Uterus (tissue), 2 donors: Measurements from ENCODE around the gene INTS4.

Source experiments
- POLR2A ChIP-seq, 2 donors: fragments of 450-650 bp; IDR thresholded peaks; one replicate each; pipeline ENCODE4 v1.6.1; 2016; ENCODE audit warnings: antibody characterized with exemption in 2 of 2, mild to moderate bottlenecking in 1 of 2, moderate library complexity in 1 of 2
- TF ChIP-seq, protein P1 (sequence below), 4 experiments: fragments of 200-600 bp in 2 of 4; fragments of 450-650 bp in 2 of 4; sonication (generic) in 2 of 4; IDR thresholded peaks; one replicate each; pipeline ENCODE4 v1.5.1; 2016 to 2019; ENCODE audit warnings: antibody characterized with exemption in 4 of 4, mild to moderate bottlenecking in 2 of 4, moderate library complexity in 1 of 4

DNA sequence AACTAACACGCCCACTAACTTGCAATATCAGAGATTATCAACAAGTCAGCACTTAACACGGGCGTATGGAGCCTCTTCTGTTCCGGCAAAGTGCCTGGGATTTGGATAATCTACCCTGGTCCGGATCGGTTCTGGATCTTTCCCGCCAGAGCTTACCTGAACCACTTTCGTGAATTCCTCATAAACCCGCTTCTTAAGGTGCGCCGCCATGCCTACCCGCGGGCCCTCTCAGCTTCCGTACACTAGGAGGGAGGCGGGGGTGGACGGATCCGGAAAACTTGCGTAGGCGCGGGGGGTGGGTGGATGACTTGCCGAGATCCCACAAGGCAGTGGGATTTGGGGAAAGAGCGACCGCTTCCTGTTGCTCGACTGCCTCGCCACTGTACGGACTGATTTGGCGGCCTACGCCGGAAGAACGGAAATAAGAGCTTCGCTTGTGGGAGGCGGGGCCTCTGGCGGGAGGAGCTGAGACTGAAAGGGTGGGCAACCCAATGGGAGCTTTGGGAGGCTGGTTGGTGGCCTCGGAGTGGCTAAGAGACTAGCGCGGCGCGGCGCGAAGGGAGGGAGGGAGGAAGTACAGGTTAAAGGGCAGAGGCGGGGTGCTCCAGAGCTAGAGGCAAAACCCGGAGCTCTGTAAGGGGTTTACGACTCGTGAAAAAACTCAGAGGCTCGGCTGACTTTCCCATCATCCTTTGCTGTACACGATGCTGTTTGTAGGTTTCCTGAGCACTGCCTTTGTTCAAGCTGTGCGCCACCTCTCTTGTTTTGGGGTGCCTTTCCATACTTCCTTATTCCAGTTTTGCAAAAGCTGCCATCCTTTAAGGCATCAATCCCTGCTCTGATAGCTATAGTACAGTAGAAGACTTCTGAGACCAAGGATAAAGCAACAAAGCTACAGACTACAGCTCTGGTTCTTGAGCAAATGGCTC lies at the start of gene INTS4:
- peak in 1 of 2 donors; percentile 46 for TF ChIP-seq POLR2A (IDR thresholded peaks at IDR 0.05)
- TF ChIP-seq, protein P1, sequence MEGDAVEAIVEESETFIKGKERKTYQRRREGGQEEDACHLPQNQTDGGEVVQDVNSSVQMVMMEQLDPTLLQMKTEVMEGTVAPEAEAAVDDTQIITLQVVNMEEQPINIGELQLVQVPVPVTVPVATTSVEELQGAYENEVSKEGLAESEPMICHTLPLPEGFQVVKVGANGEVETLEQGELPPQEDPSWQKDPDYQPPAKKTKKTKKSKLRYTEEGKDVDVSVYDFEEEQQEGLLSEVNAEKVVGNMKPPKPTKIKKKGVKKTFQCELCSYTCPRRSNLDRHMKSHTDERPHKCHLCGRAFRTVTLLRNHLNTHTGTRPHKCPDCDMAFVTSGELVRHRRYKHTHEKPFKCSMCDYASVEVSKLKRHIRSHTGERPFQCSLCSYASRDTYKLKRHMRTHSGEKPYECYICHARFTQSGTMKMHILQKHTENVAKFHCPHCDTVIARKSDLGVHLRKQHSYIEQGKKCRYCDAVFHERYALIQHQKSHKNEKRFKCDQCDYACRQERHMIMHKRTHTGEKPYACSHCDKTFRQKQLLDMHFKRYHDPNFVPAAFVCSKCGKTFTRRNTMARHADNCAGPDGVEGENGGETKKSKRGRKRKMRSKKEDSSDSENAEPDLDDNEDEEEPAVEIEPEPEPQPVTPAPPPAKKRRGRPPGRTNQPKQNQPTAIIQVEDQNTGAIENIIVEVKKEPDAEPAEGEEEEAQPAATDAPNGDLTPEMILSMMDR (IDR thresholded peaks at IDR 0.05) = peak in 2 of 4 experiments; percentile 15 to 29
